Gastroesophageal sphincter (tissue), 3 donors: Measurements from ENCODE around the gene MUSTN1.

ENCODE experiments used
- EP300 ChIP-seq: sonication (generic); formaldehyde crosslinking; IDR thresholded peaks from one replicate; pipeline ENCODE4 v1.6.1; 2017; ENCODE audit warnings: antibody characterized with exemption, mild to moderate bottlenecking
- POLR2A ChIP-seq, 2 donors: fragments of 450-650 bp; IDR thresholded peaks; one replicate each; pipeline ENCODE4 v1.6.1; 2017; ENCODE audit warnings: antibody characterized with exemption in 2 of 2, mild to moderate bottlenecking in 2 of 2, moderate library complexity in 1 of 2
- POLR2AphosphoS5 ChIP-seq: sonication (generic); formaldehyde crosslinking; IDR thresholded peaks from one replicate; pipeline ENCODE4 v1.6.1; 2017; ENCODE audit warnings: antibody characterized with exemption
- TF ChIP-seq, protein P1 (sequence below), 4 experiments: fragments of 200-600 bp in 2 of 4; fragments of 450-650 bp in 2 of 4; sonication (generic) in 1 of 4; IDR thresholded peaks; one replicate each; pipeline ENCODE4 v1.5.1; 2017 to 2019; ENCODE audit warnings: antibody characterized with exemption in 4 of 4, mild to moderate bottlenecking in 2 of 4, moderate library complexity in 2 of 4

DNA sequence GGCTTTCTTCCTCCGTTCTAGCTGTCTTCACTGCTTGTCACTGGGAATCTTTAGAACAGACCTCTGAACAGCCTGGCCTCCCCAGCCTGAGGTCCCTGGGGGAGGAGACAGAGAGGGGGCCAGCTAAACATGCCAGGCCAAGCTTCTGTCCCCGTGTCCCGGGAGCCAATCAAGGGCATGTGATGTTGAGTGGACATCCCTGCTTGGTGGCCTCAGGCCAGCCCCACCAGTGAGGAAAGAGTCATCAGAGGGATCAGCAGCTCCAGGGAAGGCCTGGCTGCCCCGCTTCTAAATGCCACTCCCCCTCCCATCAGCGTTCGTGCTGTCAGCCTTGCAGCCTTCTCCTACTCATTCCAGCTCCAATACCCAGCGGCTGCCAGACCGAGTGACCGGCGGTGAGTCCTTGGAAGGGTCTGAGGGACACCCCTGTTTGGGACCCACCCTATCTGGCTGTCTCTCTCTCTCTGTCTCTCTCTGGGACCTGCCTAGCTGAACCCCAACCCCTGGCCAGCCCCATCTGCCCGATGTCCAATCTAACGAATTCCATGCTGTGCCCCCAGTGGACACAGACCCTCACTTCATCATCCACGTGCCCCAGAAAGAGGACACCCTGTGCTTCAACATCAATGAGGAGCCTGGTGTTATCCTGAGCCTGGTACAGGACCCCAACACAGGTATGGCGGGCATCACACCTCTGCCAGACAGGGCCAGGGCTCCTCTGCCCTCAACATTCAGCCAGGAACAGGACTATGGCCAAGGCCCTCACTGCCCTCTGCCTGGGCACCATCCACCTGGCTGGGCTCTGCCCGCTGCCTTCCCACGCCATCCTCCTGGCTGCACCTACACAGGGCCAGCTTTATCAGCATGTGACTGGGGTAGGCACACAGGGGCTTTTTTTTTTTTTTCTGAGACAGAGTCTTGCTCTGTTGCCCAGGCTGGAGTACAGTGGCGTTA is 46.9 kb downstream of the MUSTN1 start:
- TF ChIP-seq, protein P1, sequence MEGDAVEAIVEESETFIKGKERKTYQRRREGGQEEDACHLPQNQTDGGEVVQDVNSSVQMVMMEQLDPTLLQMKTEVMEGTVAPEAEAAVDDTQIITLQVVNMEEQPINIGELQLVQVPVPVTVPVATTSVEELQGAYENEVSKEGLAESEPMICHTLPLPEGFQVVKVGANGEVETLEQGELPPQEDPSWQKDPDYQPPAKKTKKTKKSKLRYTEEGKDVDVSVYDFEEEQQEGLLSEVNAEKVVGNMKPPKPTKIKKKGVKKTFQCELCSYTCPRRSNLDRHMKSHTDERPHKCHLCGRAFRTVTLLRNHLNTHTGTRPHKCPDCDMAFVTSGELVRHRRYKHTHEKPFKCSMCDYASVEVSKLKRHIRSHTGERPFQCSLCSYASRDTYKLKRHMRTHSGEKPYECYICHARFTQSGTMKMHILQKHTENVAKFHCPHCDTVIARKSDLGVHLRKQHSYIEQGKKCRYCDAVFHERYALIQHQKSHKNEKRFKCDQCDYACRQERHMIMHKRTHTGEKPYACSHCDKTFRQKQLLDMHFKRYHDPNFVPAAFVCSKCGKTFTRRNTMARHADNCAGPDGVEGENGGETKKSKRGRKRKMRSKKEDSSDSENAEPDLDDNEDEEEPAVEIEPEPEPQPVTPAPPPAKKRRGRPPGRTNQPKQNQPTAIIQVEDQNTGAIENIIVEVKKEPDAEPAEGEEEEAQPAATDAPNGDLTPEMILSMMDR (IDR thresholded peaks at IDR 0.05), result no peak
- no peak for TF ChIP-seq POLR2A (IDR thresholded peaks at IDR 0.05)
- TF ChIP-seq POLR2AphosphoS5, result no peak
- TF ChIP-seq EP300, result no peak
